Measurements from ENCODE around the gene FRY.

The FRY gene

DNA sequence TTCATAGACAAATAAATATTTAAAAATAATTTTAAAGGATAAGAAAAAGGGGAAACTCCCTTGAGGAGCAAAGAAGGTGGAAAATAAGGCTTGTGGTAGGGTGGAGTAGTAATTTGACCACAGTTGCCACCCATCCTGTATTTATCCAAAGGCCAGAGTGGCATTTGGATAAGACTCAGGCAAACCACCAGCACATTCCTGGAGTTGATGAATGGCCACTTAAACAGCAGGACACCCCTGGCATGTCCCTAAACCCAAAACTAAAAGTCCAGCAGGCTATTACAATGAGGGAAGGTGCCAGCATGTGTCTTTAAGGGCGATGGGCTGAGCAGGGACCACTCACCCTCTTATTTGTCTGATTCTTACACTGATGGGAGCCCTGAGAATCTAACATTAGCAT, 9.8 kb upstream of the FRY start:
- no peak overlapping the region for H3K27ac ChIP-seq
- H3K4me2 ChIP-seq (ENCODE audit: low read length) = no peak overlapping the region
- H3K4me3 ChIP-seq (ENCODE audit: low read depth, low read length) = no peak overlapping the region
- H2AFZ ChIP-seq = no peak overlapping the region
- no peaks in the 10 kb centered on the region for H3K4me1 ChIP-seq
- no peaks in the 10 kb centered on the region for H3K9me3 ChIP-seq (ENCODE audit: control insufficient read depth, low read length)
- H3K79me2 ChIP-seq = no peaks in the 10 kb centered on the region
- TF ChIP-seq, protein P1, sequence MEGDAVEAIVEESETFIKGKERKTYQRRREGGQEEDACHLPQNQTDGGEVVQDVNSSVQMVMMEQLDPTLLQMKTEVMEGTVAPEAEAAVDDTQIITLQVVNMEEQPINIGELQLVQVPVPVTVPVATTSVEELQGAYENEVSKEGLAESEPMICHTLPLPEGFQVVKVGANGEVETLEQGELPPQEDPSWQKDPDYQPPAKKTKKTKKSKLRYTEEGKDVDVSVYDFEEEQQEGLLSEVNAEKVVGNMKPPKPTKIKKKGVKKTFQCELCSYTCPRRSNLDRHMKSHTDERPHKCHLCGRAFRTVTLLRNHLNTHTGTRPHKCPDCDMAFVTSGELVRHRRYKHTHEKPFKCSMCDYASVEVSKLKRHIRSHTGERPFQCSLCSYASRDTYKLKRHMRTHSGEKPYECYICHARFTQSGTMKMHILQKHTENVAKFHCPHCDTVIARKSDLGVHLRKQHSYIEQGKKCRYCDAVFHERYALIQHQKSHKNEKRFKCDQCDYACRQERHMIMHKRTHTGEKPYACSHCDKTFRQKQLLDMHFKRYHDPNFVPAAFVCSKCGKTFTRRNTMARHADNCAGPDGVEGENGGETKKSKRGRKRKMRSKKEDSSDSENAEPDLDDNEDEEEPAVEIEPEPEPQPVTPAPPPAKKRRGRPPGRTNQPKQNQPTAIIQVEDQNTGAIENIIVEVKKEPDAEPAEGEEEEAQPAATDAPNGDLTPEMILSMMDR (IDR thresholded peaks at IDR 0.05) = no peak
- H3K36me3 ChIP-seq (ENCODE audit: control insufficient read depth, insufficient read depth, low read length) = no peaks in the 10 kb centered on the region
- H3K9ac ChIP-seq = no peak overlapping the region
- H3K27me3 ChIP-seq (ENCODE audit: control insufficient read depth, insufficient read depth, low read length) = no peaks in the 10 kb centered on the region

- no peaks in the 10 kb centered on the region for H3K4me1 ChIP-seq
- H3K4me2 ChIP-seq (ENCODE audit: low read length) = no peak overlapping the region
- H3K27me3 ChIP-seq (ENCODE audit: control insufficient read depth, insufficient read depth, low read length) = no peaks in the 10 kb centered on the region
These were observed 9.3 kb upstream of the FRY start for GRCh38 chr13:32022311-32022710.

GRCh38 chr13:32023096-32023495, 8.5 kb upstream of the FRY start:
- Histone ChIP-seq H3K4me2 (ENCODE audit: low read length) (no peak overlapping the region), H3K4me3 (ENCODE audit: low read depth, low read length) (no peak overlapping the region), H3K79me2 (no peaks in the 10 kb centered on the region), H3K27me3 (ENCODE audit: control insufficient read depth, insufficient read depth, low read length) (no peaks in the 10 kb centered on the region), H3K27ac (no peak overlapping the region), H3K9me3 (ENCODE audit: control insufficient read depth, low read length) (no peaks in the 10 kb centered on the region), H3K4me1 (no peaks in the 10 kb centered on the region), H3K9ac (no peak overlapping the region), H3K36me3 (ENCODE audit: control insufficient read depth, insufficient read depth, low read length) (no peaks in the 10 kb centered on the region), H2AFZ (no peak overlapping the region)
- TF ChIP-seq, protein P1 (IDR thresholded peaks at IDR 0.05) = no peak

More at GRCh38 chr13:32022311-32022710, 9.3 kb upstream of the FRY start:
- Histone ChIP-seq H3K36me3 (ENCODE audit: control insufficient read depth, insufficient read depth, low read length) (no peaks in the 10 kb centered on the region), H3K9me3 (ENCODE audit: control insufficient read depth, low read length) (no peaks in the 10 kb centered on the region), H3K4me3 (ENCODE audit: low read depth, low read length) (no peak overlapping the region), H3K27ac (no peak overlapping the region), H3K79me2 (no peaks in the 10 kb centered on the region), H2AFZ (no peak overlapping the region), H3K9ac (no peak overlapping the region)
- TF ChIP-seq, protein P1 (IDR thresholded peaks at IDR 0.05) = no peak

DNA sequence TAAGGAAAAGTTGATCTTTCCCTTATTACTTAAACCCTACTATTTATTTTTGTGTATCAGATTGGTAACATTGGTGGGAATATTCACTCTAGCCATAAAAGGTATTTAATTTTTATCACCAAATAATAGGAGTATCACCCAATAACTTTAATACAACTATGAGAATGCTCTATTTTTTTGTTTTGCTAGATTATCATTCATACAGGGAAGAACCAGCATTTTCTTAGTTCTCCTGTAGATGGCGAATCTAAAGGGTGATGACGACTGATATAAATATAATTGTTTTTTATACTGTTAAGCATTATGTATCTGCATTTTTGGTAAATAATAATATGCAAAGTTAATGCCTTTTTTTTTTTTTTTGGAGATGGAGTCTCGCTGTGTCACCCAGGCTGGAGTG, 7.9 kb upstream of the FRY start:
- H3K4me3 ChIP-seq (ENCODE audit: low read depth, low read length) = no peak overlapping the region
- H3K4me2 ChIP-seq (ENCODE audit: low read length) = no peak overlapping the region
- H3K9ac ChIP-seq = no peak overlapping the region
- no peaks in the 10 kb centered on the region for H3K36me3 ChIP-seq (ENCODE audit: control insufficient read depth, insufficient read depth, low read length)
- no peak overlapping the region for H2AFZ ChIP-seq
- H3K79me2 ChIP-seq = no peaks in the 10 kb centered on the region
- no peaks in the 10 kb centered on the region for H3K27me3 ChIP-seq (ENCODE audit: control insufficient read depth, insufficient read depth, low read length)
- H3K9me3 ChIP-seq (ENCODE audit: control insufficient read depth, low read length) = no peaks in the 10 kb centered on the region
- no peak overlapping the region for H3K27ac ChIP-seq
- H3K4me1 ChIP-seq = no peaks in the 10 kb centered on the region
- TF ChIP-seq, protein P1 (IDR thresholded peaks at IDR 0.05) = no peak

DNA sequence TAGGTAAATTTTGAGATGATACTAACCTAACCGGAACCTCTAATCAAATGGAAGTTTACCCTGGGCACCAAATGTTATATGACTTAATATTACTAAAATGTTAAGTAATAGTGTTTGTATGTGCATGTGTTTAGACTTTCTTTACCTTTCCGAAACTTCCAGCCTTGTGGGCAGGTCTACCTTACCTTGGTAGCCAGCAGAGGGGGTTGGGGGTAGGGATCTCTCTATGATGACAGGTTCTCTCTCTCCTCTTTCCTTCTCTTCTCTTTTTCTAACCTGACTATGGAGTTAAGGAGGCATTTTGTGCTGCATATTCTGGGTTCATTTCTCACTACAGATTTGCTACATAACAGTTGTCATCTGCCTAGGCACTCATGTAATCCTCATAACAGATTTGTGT, 6.8 kb upstream of the FRY start:
- no peaks in the 10 kb centered on the region for H3K79me2 ChIP-seq
- no peak overlapping the region for H3K27ac ChIP-seq
- H3K4me2 ChIP-seq (ENCODE audit: low read length) = no peak overlapping the region
- H3K36me3 ChIP-seq (ENCODE audit: control insufficient read depth, insufficient read depth, low read length) = no peaks in the 10 kb centered on the region
- no peaks in the 10 kb centered on the region for H3K4me1 ChIP-seq
- H3K9me3 ChIP-seq (ENCODE audit: control insufficient read depth, low read length) = no peaks in the 10 kb centered on the region
- TF ChIP-seq, protein P1 (IDR thresholded peaks at IDR 0.05) = no peak
- no peak overlapping the region for H3K4me3 ChIP-seq (ENCODE audit: low read depth, low read length)
- H3K9ac ChIP-seq = no peak overlapping the region
- no peaks in the 10 kb centered on the region for H3K27me3 ChIP-seq (ENCODE audit: control insufficient read depth, insufficient read depth, low read length)
- no peak overlapping the region for H2AFZ ChIP-seq

Measured in parathyroid adenoma (tissue), 2 donors.